ENCODE measurements around the gene RHOT2. TPM values are rescaled to one million over a fixed set of nuclear protein-coding genes. Genes with fewer than 3 reads are reported as not detected.

RHOT2 gene
- total and polyA plus RNA-seq, 9 of the 15 experiments (the other 6 are each of a cell fraction or from before 2014, with no cell fraction given): 5.0 to 373 (median 112) TPM

DNA sequence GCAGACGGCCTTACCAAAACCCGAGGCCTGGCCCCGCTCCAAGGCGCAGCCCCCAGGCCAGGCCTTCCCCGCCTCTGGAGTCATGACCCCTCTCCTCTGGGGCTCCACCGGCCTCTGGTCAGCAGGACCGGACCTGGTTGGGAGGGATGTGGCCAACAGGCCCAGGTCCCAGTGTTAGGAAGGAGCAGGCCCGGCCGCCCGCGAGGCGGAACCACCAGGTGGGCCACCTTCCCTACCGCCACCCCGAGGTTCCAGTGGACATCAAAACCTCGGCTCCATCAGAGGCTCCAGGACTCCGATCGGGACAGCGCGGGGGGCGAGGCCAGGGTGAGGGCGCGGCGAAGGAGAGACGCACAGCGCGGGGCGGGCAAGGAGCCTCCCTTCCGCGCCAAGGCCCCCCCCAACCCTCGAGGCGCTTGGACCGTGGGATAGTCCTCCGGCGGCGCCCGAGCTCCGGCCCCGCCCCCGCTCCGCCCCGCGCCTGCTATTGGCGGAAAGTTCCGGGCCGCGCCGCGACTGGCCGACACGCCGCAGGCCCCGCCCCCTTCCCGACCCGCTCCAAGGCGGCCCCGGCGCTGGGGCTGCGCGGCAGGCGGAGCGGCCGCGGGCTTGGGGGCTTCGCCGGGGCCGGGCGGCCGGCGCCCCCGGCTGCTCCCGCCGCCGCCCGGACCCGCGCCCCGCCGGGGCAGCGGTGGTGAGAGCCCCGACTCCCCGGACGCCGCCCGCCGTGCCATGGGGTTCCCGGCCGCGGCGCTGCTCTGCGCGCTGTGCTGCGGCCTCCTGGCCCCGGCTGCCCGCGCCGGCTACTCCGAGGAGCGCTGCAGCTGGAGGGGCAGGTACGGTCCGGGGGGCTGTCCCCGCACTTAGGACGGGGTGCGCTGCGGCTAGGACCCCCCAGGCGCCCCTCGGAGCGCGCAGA, 46.9 kb downstream of the RHOT2 start, which contains the start of gene METRN (continued):
- TF ChIP-seq, protein P1, sequence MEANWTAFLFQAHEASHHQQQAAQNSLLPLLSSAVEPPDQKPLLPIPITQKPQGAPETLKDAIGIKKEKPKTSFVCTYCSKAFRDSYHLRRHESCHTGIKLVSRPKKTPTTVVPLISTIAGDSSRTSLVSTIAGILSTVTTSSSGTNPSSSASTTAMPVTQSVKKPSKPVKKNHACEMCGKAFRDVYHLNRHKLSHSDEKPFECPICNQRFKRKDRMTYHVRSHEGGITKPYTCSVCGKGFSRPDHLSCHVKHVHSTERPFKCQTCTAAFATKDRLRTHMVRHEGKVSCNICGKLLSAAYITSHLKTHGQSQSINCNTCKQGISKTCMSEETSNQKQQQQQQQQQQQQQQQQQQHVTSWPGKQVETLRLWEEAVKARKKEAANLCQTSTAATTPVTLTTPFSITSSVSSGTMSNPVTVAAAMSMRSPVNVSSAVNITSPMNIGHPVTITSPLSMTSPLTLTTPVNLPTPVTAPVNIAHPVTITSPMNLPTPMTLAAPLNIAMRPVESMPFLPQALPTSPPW (CRISPR knock-in tag; IDR thresholded peaks at IDR 0.05): peak; percentile 57
- TF ChIP-seq CBFB (CRISPR knock-in tag; IDR thresholded peaks at IDR 0.05) (no peak), EWSR1 (IDR thresholded peaks at IDR 0.05; ENCODE audit: borderline replicate concordance, low read depth, partially characterized antibody) (no peak), ZNF282 (CRISPR knock-in tag; IDR thresholded peaks at IDR 0.05) (no peak), KAT8 (IDR thresholded peaks at IDR 0.05; ENCODE audit: low read depth) (no peak), MYNN (IDR thresholded peaks at IDR 0.05) (no peak), MYNN (CRISPR knock-in tag; IDR thresholded peaks at IDR 0.05) (no peak), TRIM24 (IDR thresholded peaks at IDR 0.05) (no peak), ZNF12 (CRISPR knock-in tag; IDR thresholded peaks at IDR 0.05) (no peak), ZNF778 (CRISPR knock-in tag; IDR thresholded peaks at IDR 0.05) (no peak), ILK (tag; IDR thresholded peaks at IDR 0.05; ENCODE audit: borderline replicate concordance, low read depth) (no peak), ERF (CRISPR knock-in tag; IDR thresholded peaks at IDR 0.05) (peak; percentile 41; the same call in 1 of the 2 replicates), ESRRB (CRISPR knock-in tag; IDR thresholded peaks at IDR 0.05; ENCODE audit: borderline replicate concordance) (no peak), EHMT2 (IDR thresholded peaks at IDR 0.05) (no peak), CTBP1 (IDR thresholded peaks at IDR 0.05; ENCODE audit: borderline replicate concordance) (peak; percentile 37), ZBTB7A (IDR thresholded peaks at IDR 0.05; ENCODE audit: borderline replicate concordance, control insufficient read depth, low read depth, low read length) (peak; percentile 31; the same call in 1 of the 2 replicates), E2F3 (CRISPR knock-in tag; IDR thresholded peaks at IDR 0.05) (no peak), ASH1L (IDR thresholded peaks at IDR 0.05; ENCODE audit: borderline replicate concordance, low read depth, partially characterized antibody) (no peak)
- TF ChIP-seq, protein P2, sequence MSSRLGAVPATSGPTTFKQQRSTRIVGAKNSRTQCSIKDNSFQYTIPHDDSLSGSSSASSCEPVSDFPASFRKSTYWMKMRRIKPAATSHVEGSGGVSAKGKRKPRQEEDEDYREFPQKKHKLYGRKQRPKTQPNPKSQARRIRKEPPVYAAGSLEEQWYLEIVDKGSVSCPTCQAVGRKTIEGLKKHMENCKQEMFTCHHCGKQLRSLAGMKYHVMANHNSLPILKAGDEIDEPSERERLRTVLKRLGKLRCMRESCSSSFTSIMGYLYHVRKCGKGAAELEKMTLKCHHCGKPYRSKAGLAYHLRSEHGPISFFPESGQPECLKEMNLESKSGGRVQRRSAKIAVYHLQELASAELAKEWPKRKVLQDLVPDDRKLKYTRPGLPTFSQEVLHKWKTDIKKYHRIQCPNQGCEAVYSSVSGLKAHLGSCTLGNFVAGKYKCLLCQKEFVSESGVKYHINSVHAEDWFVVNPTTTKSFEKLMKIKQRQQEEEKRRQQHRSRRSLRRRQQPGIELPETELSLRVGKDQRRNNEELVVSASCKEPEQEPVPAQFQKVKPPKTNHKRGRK (tag; IDR thresholded peaks at IDR 0.05): no peak
- TF ChIP-seq, protein P3, sequence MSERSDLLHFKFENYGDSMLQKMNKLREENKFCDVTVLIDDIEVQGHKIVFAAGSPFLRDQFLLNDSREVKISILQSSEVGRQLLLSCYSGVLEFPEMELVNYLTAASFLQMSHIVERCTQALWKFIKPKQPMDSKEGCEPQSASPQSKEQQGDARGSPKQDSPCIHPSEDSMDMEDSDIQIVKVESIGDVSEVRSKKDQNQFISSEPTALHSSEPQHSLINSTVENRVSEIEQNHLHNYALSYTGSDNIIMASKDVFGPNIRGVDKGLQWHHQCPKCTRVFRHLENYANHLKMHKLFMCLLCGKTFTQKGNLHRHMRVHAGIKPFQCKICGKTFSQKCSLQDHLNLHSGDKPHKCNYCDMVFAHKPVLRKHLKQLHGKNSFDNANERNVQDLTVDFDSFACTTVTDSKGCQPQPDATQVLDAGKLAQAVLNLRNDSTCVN (CRISPR knock-in tag; IDR thresholded peaks at IDR 0.05): no peak
- TF ChIP-seq, protein P4, sequence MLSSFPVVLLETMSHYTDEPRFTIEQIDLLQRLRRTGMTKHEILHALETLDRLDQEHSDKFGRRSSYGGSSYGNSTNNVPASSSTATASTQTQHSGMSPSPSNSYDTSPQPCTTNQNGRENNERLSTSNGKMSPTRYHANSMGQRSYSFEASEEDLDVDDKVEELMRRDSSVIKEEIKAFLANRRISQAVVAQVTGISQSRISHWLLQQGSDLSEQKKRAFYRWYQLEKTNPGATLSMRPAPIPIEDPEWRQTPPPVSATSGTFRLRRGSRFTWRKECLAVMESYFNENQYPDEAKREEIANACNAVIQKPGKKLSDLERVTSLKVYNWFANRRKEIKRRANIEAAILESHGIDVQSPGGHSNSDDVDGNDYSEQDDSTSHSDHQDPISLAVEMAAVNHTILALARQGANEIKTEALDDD (IDR thresholded peaks at IDR 0.05): no peak
- TF ChIP-seq, protein P5, sequence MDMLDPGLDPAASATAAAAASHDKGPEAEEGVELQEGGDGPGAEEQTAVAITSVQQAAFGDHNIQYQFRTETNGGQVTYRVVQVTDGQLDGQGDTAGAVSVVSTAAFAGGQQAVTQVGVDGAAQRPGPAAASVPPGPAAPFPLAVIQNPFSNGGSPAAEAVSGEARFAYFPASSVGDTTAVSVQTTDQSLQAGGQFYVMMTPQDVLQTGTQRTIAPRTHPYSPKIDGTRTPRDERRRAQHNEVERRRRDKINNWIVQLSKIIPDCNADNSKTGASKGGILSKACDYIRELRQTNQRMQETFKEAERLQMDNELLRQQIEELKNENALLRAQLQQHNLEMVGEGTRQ (CRISPR knock-in tag; IDR thresholded peaks at IDR 0.05): no peak

Measured in K562 (cell line).